SK-N-SH treated with all-trans-retinoic acid at 6 μM for 48 hours (cell line): ENCODE measurements around the gene CD300A.

Experiments
- ATAC-seq: fragments of 200-7000 bp; cut with Tn5 transposase; 3 replicates; pipeline ENCODE4 v1.9.1; 2020; ENCODE audit warnings: mild to moderate bottlenecking, moderate library complexity
- ARNTL ChIP-seq: fragments of 450-650 bp; formaldehyde crosslinking; IDR thresholded peaks from 2 replicates; pipeline ENCODE4 v1.5.0; 2020; ENCODE audit warnings: low read depth, mild to moderate bottlenecking, moderate library complexity, borderline replicate concordance
- BACH2 ChIP-seq: fragments of 250-450 bp; sonication (Bioruptor Pico); IDR thresholded peaks from 2 replicates; pipeline ENCODE4 v1.9.0; 2021; ENCODE audit warnings: mild to moderate bottlenecking, borderline replicate concordance
- CSDC2 ChIP-seq: fragments of 250-450 bp; sonication (Bioruptor Pico); IDR thresholded peaks from 2 replicates; pipeline ENCODE4 v1.5.0; 2020; ENCODE audit warnings: mild to moderate bottlenecking, moderate library complexity
- ESRRG ChIP-seq: fragments of 250-450 bp; sonication (Bioruptor Pico); IDR thresholded peaks from 2 replicates; pipeline ENCODE4 v1.6.1; 2021; ENCODE audit warnings: mild to moderate bottlenecking
- GLIS3 ChIP-seq: fragments of 250-450 bp; sonication (Bioruptor Pico); IDR thresholded peaks from 2 replicates; pipeline ENCODE4 v1.5.0; 2020; ENCODE audit warnings: mild to moderate bottlenecking, moderate library complexity
- ISL1 ChIP-seq: fragments of 250-450 bp; sonication (Bioruptor Pico); IDR thresholded peaks from 2 replicates; pipeline ENCODE4 v2.1.2; 2022; ENCODE audit warnings: mild to moderate bottlenecking, moderate library complexity
- OSR1 ChIP-seq: fragments of 250-450 bp; sonication (Bioruptor Pico); IDR thresholded peaks from 2 replicates; pipeline ENCODE4 v1.8.0; 2022; ENCODE audit warnings: moderate library complexity, mild to moderate bottlenecking, inconsistent platforms
- PPARA ChIP-seq: fragments of 250-450 bp; sonication (Bioruptor Pico); IDR thresholded peaks from 2 replicates; pipeline ENCODE4 v1.5.0; 2020; ENCODE audit warnings: mild to moderate bottlenecking, borderline replicate concordance
- RARB ChIP-seq: fragments of 250-450 bp; sonication (Bioruptor Pico); IDR thresholded peaks from 2 replicates; pipeline ENCODE4 v1.8.0; 2021; ENCODE audit warnings: mild to moderate bottlenecking, moderate library complexity
- SNAI2 ChIP-seq: fragments of 250-450 bp; sonication (Bioruptor Pico); IDR thresholded peaks from 2 replicates; pipeline ENCODE4 v1.5.0; 2020; ENCODE audit warnings: mild to moderate bottlenecking, moderate library complexity
- TCF4 ChIP-seq: fragments of 250-450 bp; sonication (Bioruptor Pico); IDR thresholded peaks from 2 replicates; pipeline ENCODE4 v1.8.0; 2021; ENCODE audit warnings: mild to moderate bottlenecking, moderate library complexity, borderline replicate concordance
- TOX ChIP-seq: fragments of 250-450 bp; sonication (Bioruptor Pico); IDR thresholded peaks from 2 replicates; pipeline ENCODE4 v1.8.0; 2021; ENCODE audit warnings: mild to moderate bottlenecking, moderate library complexity, borderline replicate concordance
- ZC3H10 ChIP-seq: fragments of 250-450 bp; sonication (Bioruptor Pico); IDR thresholded peaks from 2 replicates; pipeline ENCODE4 v1.5.1; 2021; ENCODE audit warnings: mild to moderate bottlenecking, moderate library complexity
- ZFP3 ChIP-seq: fragments of 250-450 bp; sonication (Bioruptor Pico); IDR thresholded peaks from 2 replicates; pipeline ENCODE4 v1.5.0; 2020; ENCODE audit warnings: mild to moderate bottlenecking, moderate library complexity
- ZFP30 ChIP-seq: fragments of 450-650 bp; formaldehyde crosslinking; IDR thresholded peaks from 2 replicates; pipeline ENCODE4 v1.5.0; 2022; ENCODE audit warnings: mild to moderate bottlenecking, moderate library complexity
- ZNF70 ChIP-seq: fragments of 450-650 bp; formaldehyde crosslinking; IDR thresholded peaks from 2 replicates; pipeline ENCODE4 v1.5.0; 2020; ENCODE audit warnings: mild to moderate bottlenecking, moderate library complexity
- ZNF8 ChIP-seq: fragments of 450-650 bp; formaldehyde crosslinking; IDR thresholded peaks from 2 replicates; pipeline ENCODE4 v1.5.0; 2020; ENCODE audit warnings: mild to moderate bottlenecking, moderate library complexity
- TF ChIP-seq, protein P1 (sequence below): fragments of 250-450 bp; sonication (Bioruptor Pico); IDR thresholded peaks from 2 replicates; pipeline ENCODE4 v1.8.0; 2020; ENCODE audit warnings: mild to moderate bottlenecking, moderate library complexity, borderline replicate concordance
- TF ChIP-seq, protein P2 (sequence below): fragments of 250-450 bp; sonication (Bioruptor Pico); IDR thresholded peaks from 2 replicates; pipeline ENCODE4 v1.8.0; 2021; ENCODE audit warnings: low read depth, mild to moderate bottlenecking, moderate library complexity, borderline replicate concordance
- TF ChIP-seq, protein P3 (sequence below): fragments of 250-450 bp; sonication (Bioruptor Pico); IDR thresholded peaks from 2 replicates; pipeline ENCODE4 v1.5.1; 2021; ENCODE audit warnings: mild to moderate bottlenecking, moderate library complexity
- TF ChIP-seq, protein P4 (sequence below): fragments of 250-450 bp; sonication (Bioruptor Pico); IDR thresholded peaks from 2 replicates; pipeline ENCODE4 v1.5.0; 2020; ENCODE audit warnings: mild to moderate bottlenecking, moderate library complexity

Gene CD300A

DNA sequence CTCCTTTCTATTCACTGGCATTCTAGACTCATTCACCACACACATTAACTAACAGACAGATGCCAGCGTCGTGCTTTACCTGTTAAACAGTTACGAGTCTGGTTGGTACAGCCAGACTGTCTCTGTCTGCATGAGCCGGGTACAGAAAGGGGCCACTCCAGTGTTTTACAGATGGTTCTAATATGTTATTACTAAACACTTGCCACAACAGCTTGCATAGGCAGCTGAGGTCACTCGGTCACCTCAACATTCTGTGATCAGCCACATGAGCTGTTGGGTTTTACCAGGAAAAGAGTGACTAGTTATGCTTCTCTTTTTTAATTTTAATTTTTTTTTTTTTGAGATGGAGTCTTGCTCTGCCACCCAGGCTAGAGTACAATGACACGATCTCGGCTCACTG, 25.2 kb downstream of the CD300A start:
- TF ChIP-seq ZFP3 (no peak), TCF4 (CRISPR knock-in tag) (no peak)
- TF ChIP-seq, all 23 proteins: peak for 0
- no peak for ATAC-seq

DNA sequence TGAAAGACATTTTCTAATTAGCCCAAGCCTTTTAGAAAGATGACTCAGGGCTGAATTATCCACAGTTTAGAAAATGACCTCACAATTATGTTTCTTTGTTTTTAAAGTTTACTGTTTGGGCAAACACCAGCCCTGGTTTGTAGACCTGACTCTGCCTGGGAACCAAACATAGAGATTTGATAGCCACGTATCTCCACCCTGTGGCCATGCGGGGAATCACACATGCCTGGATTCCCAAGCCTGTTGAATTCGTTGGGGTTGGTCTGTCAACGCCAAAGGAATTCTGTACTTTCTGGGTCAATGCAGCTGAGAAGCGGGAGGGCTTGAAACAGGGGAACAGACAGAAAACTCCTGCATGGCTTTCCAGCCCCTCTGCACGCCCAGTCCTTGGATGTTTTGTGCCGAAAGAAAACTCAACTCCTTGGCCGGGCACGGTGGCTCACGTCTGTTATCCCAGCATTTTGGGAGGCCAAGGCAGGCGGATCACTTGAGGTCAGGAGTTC, 26.9 kb downstream of the CD300A start:
- no peak for TF ChIP-seq ISL1
- no peak for TF ChIP-seq GLIS3 (CRISPR knock-in tag)
- no peak for TF ChIP-seq ZC3H10 (CRISPR knock-in tag)
- no peak for TF ChIP-seq ESRRG (CRISPR knock-in tag)
- no peak for TF ChIP-seq ZNF8
- TF ChIP-seq CSDC2 (CRISPR knock-in tag): no peak
- no peak for TF ChIP-seq ZFP3
- TF ChIP-seq ZFP30 (CRISPR knock-in tag): no peak
- TF ChIP-seq ZNF70: no peak
- TF ChIP-seq, protein P1, sequence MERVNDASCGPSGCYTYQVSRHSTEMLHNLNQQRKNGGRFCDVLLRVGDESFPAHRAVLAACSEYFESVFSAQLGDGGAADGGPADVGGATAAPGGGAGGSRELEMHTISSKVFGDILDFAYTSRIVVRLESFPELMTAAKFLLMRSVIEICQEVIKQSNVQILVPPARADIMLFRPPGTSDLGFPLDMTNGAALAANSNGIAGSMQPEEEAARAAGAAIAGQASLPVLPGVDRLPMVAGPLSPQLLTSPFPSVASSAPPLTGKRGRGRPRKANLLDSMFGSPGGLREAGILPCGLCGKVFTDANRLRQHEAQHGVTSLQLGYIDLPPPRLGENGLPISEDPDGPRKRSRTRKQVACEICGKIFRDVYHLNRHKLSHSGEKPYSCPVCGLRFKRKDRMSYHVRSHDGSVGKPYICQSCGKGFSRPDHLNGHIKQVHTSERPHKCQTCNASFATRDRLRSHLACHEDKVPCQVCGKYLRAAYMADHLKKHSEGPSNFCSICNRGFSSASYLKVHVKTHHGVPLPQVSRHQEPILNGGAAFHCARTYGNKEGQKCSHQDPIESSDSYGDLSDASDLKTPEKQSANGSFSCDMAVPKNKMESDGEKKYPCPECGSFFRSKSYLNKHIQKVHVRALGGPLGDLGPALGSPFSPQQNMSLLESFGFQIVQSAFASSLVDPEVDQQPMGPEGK (CRISPR knock-in tag): no peak
- TF ChIP-seq ARNTL (CRISPR knock-in tag): no peak
- TF ChIP-seq, protein P2, sequence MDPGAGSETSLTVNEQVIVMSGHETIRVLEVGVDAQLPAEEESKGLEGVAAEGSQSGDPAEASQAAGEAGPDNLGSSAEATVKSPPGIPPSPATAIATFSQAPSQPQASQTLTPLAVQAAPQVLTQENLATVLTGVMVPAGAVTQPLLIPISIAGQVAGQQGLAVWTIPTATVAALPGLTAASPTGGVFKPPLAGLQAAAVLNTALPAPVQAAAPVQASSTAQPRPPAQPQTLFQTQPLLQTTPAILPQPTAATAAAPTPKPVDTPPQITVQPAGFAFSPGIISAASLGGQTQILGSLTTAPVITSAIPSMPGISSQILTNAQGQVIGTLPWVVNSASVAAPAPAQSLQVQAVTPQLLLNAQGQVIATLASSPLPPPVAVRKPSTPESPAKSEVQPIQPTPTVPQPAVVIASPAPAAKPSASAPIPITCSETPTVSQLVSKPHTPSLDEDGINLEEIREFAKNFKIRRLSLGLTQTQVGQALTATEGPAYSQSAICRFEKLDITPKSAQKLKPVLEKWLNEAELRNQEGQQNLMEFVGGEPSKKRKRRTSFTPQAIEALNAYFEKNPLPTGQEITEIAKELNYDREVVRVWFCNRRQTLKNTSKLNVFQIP (CRISPR knock-in tag): no peak
- no peak for TF ChIP-seq TCF4 (CRISPR knock-in tag)
- TF ChIP-seq, protein P3, sequence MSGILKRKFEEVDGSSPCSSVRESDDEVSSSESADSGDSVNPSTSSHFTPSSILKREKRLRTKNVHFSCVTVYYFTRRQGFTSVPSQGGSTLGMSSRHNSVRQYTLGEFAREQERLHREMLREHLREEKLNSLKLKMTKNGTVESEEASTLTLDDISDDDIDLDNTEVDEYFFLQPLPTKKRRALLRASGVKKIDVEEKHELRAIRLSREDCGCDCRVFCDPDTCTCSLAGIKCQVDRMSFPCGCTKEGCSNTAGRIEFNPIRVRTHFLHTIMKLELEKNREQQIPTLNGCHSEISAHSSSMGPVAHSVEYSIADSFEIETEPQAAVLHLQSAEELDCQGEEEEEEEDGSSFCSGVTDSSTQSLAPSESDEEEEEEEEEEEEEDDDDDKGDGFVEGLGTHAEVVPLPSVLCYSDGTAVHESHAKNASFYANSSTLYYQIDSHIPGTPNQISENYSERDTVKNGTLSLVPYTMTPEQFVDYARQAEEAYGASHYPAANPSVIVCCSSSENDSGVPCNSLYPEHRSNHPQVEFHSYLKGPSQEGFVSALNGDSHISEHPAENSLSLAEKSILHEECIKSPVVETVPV (CRISPR knock-in tag): no peak
- TF ChIP-seq RARB: no peak
- TF ChIP-seq, all 23 proteins: peak for 0
- ATAC-seq: peak; percentile 88

DNA sequence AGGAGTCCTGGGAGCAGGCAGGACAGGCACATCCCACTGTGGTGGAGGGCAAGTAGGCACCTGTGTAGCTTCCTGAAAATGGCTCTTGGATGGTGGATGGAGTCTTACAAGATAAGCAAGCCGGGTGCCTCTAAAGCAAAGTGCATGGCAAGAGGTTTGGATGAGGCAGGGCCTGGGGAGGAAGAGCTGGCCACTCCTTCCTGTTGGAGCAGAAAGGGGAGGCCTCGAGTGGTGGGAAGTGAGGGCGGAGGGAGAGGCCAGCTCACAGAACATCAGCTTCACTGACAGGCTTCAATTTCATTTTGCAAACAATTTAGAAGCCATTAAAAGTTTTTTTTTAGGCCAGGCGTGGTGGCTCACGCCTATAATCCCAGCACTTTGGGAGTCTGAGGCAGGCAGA, 31.0 kb downstream of the CD300A start:
- no peak for ATAC-seq
- TF ChIP-seq, protein P4, sequence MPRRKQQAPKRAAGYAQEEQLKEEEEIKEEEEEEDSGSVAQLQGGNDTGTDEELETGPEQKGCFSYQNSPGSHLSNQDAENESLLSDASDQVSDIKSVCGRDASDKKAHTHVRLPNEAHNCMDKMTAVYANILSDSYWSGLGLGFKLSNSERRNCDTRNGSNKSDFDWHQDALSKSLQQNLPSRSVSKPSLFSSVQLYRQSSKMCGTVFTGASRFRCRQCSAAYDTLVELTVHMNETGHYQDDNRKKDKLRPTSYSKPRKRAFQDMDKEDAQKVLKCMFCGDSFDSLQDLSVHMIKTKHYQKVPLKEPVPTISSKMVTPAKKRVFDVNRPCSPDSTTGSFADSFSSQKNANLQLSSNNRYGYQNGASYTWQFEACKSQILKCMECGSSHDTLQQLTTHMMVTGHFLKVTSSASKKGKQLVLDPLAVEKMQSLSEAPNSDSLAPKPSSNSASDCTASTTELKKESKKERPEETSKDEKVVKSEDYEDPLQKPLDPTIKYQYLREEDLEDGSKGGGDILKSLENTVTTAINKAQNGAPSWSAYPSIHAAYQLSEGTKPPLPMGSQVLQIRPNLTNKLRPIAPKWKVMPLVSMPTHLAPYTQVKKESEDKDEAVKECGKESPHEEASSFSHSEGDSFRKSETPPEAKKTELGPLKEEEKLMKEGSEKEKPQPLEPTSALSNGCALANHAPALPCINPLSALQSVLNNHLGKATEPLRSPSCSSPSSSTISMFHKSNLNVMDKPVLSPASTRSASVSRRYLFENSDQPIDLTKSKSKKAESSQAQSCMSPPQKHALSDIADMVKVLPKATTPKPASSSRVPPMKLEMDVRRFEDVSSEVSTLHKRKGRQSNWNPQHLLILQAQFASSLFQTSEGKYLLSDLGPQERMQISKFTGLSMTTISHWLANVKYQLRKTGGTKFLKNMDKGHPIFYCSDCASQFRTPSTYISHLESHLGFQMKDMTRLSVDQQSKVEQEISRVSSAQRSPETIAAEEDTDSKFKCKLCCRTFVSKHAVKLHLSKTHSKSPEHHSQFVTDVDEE (CRISPR knock-in tag): no peak
- TF ChIP-seq CSDC2 (CRISPR knock-in tag) (no peak), ZC3H10 (CRISPR knock-in tag) (no peak), ZFP30 (CRISPR knock-in tag) (no peak), GLIS3 (CRISPR knock-in tag) (no peak), PPARA (CRISPR knock-in tag) (no peak), ZFP3 (no peak), RARB (no peak), BACH2 (no peak), TOX (CRISPR knock-in tag) (no peak), SNAI2 (CRISPR knock-in tag) (no peak), ESRRG (CRISPR knock-in tag) (no peak), OSR1 (CRISPR knock-in tag) (no peak), ARNTL (CRISPR knock-in tag) (no peak)
- TF ChIP-seq, protein P1 (CRISPR knock-in tag): no peak
- TF ChIP-seq, protein P3 (CRISPR knock-in tag): no peak
